SIG-M5 treated with dmso at 0.1 percent for 504 hours (cell line): Measurements from ENCODE around the gene AP2A1.

Experiments used
- DNase-seq: peaks from one replicate; lab custom pipeline; 2025; ENCODE audit not compliant: unreplicated experiment; lab: John Stamatoyannopoulos, UW

The AP2A1 gene

GRCh38 chr19:49854378-49855263 is 87.8 kb downstream of the AP2A1 start:
- DNase-seq, result no peak

- no peak for DNase-seq
Measured at GRCh38 chr19:49855277-49855675, 88.5 kb downstream of the AP2A1 start.

DNA sequence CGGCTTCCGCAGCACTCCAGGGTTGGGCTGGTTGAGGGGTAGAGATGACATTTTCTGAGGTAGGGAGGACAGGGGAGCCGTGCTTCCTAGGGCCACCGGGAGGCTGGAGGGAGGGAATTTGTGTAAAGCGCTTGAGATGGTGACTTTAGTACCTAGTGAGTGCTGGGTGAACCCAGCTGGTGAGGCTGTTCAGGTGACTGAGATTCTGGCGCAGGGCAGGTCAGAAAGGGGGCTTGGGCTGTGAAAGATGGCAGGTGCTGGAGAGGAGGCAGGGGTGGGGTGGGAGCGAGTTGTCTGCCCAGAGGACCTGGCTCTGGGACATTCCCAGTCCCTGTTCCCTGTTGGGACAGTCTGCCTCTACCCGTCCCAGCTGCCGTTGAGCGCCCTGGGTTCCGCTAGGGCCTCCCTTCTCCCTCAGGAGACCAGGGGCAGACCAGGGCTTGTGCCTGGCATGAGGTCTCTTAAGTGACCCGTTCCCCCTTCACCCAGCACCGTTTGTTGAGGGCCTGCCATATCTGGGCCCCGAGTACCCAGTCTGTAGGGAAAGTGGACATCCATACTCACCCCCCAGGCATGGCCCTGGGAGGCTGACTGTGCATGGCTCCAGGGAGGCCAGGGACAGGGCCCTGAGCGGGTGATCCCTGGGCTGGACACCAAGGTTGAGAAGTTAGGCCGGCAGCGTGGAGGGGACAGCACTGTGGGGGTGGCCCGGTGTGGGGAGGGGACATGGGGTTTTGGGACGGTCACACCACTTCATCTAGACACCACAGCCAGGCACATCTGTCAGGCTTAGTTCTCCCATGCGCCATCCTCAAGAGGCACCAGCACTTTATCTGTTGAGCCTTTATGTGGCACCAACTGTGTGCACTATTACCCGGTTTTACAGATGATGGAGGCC is 89.1 kb downstream of the AP2A1 start:
- DNase-seq, result no peak

DNA sequence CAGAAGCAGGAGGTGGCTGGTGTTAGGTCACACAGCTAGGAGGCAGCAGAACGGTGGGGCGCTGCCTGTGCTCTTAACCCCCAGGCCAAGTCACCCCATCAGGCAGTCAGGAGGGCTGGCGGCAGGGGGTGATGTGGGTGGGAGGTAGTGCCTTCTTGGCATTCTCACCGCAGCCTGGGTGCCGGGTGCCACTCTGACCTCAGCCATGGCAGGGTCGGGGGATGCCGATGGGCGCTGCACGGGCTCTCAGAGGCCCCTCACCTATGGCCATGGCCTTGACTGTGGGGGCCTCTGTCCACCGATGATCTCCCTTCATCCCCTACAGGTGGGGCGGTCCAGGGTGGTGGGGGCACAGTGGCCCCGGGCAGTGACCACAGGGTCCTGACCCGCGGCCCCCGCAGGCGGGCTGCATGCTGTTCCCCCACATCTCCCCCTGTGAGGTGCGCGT is 89.8 kb downstream of the AP2A1 start:
- no peak for DNase-seq
